H1 (cell line): ENCODE results near the gene ACADVL. TPM values are rescaled to one million over a fixed set of nuclear protein-coding genes. Genes with fewer than 3 reads are reported as not detected.
A peak's percentile ranks its signal among the peaks of the same experiment; 100 is the strongest.

ENCODE experiments used
- ASH2L ChIP-seq: fragments of 200-600, 300-600 bp; sonication (generic); IDR thresholded peaks from one replicate; pipeline ENCODE4 v1.7.1; 2017; ENCODE audit warnings: low read length
- CBX5 ChIP-seq: fragments of 300-800, 300-1000 bp; sonication (generic); IDR thresholded peaks from 2 replicates; pipeline ENCODE4 v1.7.1; 2016; ENCODE audit warnings: antibody characterized with exemption, low read length, low read depth
- CEBPB ChIP-seq: IDR thresholded peaks from 2 replicates; pipeline ENCODE4 v1.6.1; 2012; ENCODE audit warnings: low read depth, low read length
- CREB1 ChIP-seq: IDR thresholded peaks from 2 replicates; pipeline ENCODE4 v1.6.1; 2012; ENCODE audit warnings: inconsistent platforms
- E2F6 ChIP-seq: IDR thresholded peaks from 2 replicates; pipeline ENCODE4 v1.6.1; 2012; ENCODE audit warnings: inconsistent platforms
- EGR1 ChIP-seq: IDR thresholded peaks from 2 replicates; pipeline ENCODE4 v1.6.1; 2011; ENCODE audit warnings: low read depth, low read length, borderline replicate concordance
- EP300 ChIP-seq, 2 experiments: IDR thresholded peaks; 1 replicate in 1 of 2; 2 replicates in 1 of 2; pipeline ENCODE4 v1.6.1; 2011 to 2012; ENCODE audit warnings: low read depth in 2 of 2, low read length in 2 of 2, mild to moderate bottlenecking in 2 of 2, borderline replicate concordance in 1 of 2, inconsistent platforms in 1 of 2, moderate library complexity in 1 of 2
- HDAC6 ChIP-seq: IDR thresholded peaks from one replicate; pipeline ENCODE4 v1.7.1; 2012; ENCODE audit warnings: low read depth, mild to moderate bottlenecking, inconsistent platforms, low read length, moderate library complexity
- MAFK ChIP-seq: IDR thresholded peaks from 2 replicates; pipeline ENCODE4 v1.6.1; 2012; ENCODE audit warnings: low read depth, mild to moderate bottlenecking, improper control_type of control experiment, low read length
- NANOG ChIP-seq: IDR thresholded peaks from 2 replicates; pipeline ENCODE4 v1.6.1; 2011; ENCODE audit warnings: low read length, low read depth, mild to moderate bottlenecking, inconsistent platforms; ENCODE audit not compliant: insufficient read depth, poor library complexity, severe bottlenecking
- POLR2A ChIP-seq, 2 experiments: IDR thresholded peaks; 1 replicate in 1 of 2; 2 replicates in 1 of 2; pipeline ENCODE4 v1.6.1; 2011; ENCODE audit warnings: low read depth in 2 of 2, low read length in 2 of 2, mild to moderate bottlenecking in 2 of 2; ENCODE audit errors: control extremely low read depth in 1 of 2
- POU5F1 ChIP-seq: IDR thresholded peaks from 2 replicates; pipeline ENCODE4 v1.6.1; 2011; ENCODE audit warnings: low read depth, mild to moderate bottlenecking, low read length, moderate library complexity
- RBBP5 ChIP-seq: IDR thresholded peaks from 2 replicates; pipeline ENCODE4 v1.7.1; 2012; ENCODE audit warnings: low read depth, mild to moderate bottlenecking, inconsistent platforms, low read length, moderate library complexity, borderline replicate concordance
- RXRA ChIP-seq: IDR thresholded peaks from 2 replicates; pipeline ENCODE4 v1.6.1; 2011; ENCODE audit warnings: low read depth, mild to moderate bottlenecking, low read length, moderate library complexity; ENCODE audit not compliant: insufficient read depth
- SAP30 ChIP-seq: fragments of 300-600 bp; sonication (generic); IDR thresholded peaks from 2 replicates; pipeline ENCODE4 v1.7.1; 2012; ENCODE audit warnings: low read length, moderate library complexity, mild to moderate bottlenecking, inconsistent platforms; ENCODE audit not compliant: insufficient read depth, insufficient replicate concordance
- SIN3A ChIP-seq, 2 experiments: IDR thresholded peaks in 1 of 2; conservative IDR thresholded peaks in 1 of 2; 2 replicates each; pipeline ENCODE4 v1.6.1; 2011 to 2012; ENCODE audit warnings: low read length in 2 of 2, improper control_type of control experiment in 1 of 2, low read depth in 1 of 2, mild to moderate bottlenecking in 1 of 2
- SUZ12 ChIP-seq: fragments of 200-600 bp; sonication (generic); IDR thresholded peaks from 2 replicates; pipeline ENCODE4 v1.6.1; 2012; ENCODE audit warnings: mild to moderate bottlenecking, inconsistent platforms, low read length, moderate library complexity, mixed read lengths
- ZNF274 ChIP-seq: IDR thresholded peaks from 2 replicates; pipeline ENCODE4 v1.7.0; 2012; ENCODE audit warnings: low read length, borderline replicate concordance; ENCODE audit errors: extremely low read depth
- polyA plus RNA-seq, 7 experiments: library from polyadenylated mRNA; depleted of rRNA in 3 of 7; stranded (reverse) in 5 of 7; unstranded in 2 of 7; fragments of >200 nt in 5 of 7; fragments of 200-250 nt in 2 of 7; gene quantifications; 1 replicate in 5 of 7; 2 replicates in 1 of 7; 4 replicates in 1 of 7; pipeline versions ENCODE4 v1.2.1 to v1.2.3, GENCODE V29; 2011 to 2013; ENCODE audit warnings: missing spikeins in 2 of 7, mixed read lengths in 2 of 7
- total RNA-seq: library from RNA; stranded (reverse); fragmentation: NEBNext Ultra II Directional; extraction: Animal tissue kit (Norgen Biotek cat#: 25700); gene quantifications from 2 replicates; pipeline ENCODE4 v1.2.1, GENCODE V29; 2021
- TF ChIP-seq, protein P1 (sequence below): IDR thresholded peaks from 2 replicates; pipeline ENCODE4 v1.6.1; 2012; ENCODE audit warnings: inconsistent platforms
- TF ChIP-seq, protein P2 (sequence below): IDR thresholded peaks from 2 replicates; pipeline ENCODE4 v1.6.1; 2011; ENCODE audit warnings: low read depth, mild to moderate bottlenecking, low read length; ENCODE audit not compliant: insufficient read depth
- TF ChIP-seq, protein P3 (sequence below): IDR thresholded peaks from 2 replicates; pipeline ENCODE4 v1.6.1; 2012; ENCODE audit warnings: low read length, inconsistent platforms

The ACADVL gene
- total and polyA plus RNA-seq, 2 of the 8 experiments (the other 6 are each of a cell fraction or from before 2014, with no cell fraction given), result 181 to 231 TPM

DNA sequence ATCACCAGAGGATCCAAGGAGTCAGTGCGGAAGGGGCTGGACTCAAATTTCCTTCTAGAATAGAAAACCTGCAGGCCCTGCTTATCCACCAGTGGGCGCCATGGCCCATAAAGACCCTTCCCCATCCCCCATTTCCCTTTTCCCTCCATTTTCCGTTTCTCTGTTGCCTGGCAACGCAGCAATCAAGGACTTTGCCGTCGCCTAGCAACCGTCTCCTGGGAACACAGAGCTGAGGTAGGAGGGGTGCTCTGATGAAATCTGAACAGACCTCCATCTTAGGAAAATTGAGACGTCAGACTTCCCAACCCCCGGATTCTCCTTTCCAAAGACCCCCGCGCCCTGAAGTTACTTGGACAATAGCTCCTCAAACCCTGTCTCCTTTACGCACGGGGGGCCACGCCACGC is 5.8 kb upstream of the ACADVL start (continued):
- TF ChIP-seq HDAC6 (no peak), RXRA (no peak), CEBPB (0 out of 2 replicates have a peak, but pooled peaks have one; percentile 51), ZNF274 (no peak), E2F6 (peak; percentile 88), SIN3A (conservative IDR thresholded peaks at IDR 0.05 in 1 of 2, IDR thresholded peaks at IDR 0.05 in 1 of 2; ENCODE audit: low read depth in 1 of 2, low read length in 2 of 2) (peak; percentile 67 to 96; a peak in 2 of 4 replicates), ASH2L (peak; percentile 25), EGR1 (no peak), POU5F1 (no peak), SAP30 (peak; percentile 39), RBBP5 (no peak), EP300 (IDR thresholded peaks at IDR 0.05; ENCODE audit: borderline replicate concordance in 1 of 2, low read depth in 2 of 2, low read length in 2 of 2) (peak; percentile 66 to 96), SUZ12 (no peak), NANOG (peak; percentile 91), CBX5 (no peak), POLR2A (IDR thresholded peaks at IDR 0.05; ENCODE audit: control extremely low read depth in 1 of 2, low read depth in 2 of 2, low read length in 2 of 2) (no peak), CREB1 (no peak; the same call in 1 of the 2 replicates), MAFK (no peak)
- TF ChIP-seq, protein P1, sequence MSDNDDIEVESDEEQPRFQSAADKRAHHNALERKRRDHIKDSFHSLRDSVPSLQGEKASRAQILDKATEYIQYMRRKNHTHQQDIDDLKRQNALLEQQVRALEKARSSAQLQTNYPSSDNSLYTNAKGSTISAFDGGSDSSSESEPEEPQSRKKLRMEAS, result no peak
- TF ChIP-seq, protein P2, sequence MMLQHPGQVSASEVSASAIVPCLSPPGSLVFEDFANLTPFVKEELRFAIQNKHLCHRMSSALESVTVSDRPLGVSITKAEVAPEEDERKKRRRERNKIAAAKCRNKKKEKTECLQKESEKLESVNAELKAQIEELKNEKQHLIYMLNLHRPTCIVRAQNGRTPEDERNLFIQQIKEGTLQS, result 0 out of 2 replicates have a peak, but pooled peaks have one; percentile 41
- TF ChIP-seq, protein P3, sequence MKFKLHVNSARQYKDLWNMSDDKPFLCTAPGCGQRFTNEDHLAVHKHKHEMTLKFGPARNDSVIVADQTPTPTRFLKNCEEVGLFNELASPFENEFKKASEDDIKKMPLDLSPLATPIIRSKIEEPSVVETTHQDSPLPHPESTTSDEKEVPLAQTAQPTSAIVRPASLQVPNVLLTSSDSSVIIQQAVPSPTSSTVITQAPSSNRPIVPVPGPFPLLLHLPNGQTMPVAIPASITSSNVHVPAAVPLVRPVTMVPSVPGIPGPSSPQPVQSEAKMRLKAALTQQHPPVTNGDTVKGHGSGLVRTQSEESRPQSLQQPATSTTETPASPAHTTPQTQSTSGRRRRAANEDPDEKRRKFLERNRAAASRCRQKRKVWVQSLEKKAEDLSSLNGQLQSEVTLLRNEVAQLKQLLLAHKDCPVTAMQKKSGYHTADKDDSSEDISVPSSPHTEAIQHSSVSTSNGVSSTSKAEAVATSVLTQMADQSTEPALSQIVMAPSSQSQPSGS, result peak; percentile 86; the same call in 1 of the 2 replicates
